Transverse colon (tissue), 3 donors: ENCODE measurements around the gene NPPB.

Experiments used
- POLR2A ChIP-seq: fragments of 450-650 bp; IDR thresholded peaks from one replicate; pipeline ENCODE4 v1.6.1; 2016; ENCODE audit warnings: antibody characterized with exemption, mild to moderate bottlenecking, moderate library complexity
- TF ChIP-seq, protein P1 (sequence below), 5 experiments: fragments of 200-600 bp in 3 of 5; fragments of 450-650 bp in 2 of 5; sonication (generic) in 3 of 5; IDR thresholded peaks; 1 replicate in 2 of 5; 2 replicates in 3 of 5; pipeline ENCODE4 v1.5.1; 2016 to 2017; ENCODE audit warnings: antibody characterized with exemption in 5 of 5, inconsistent platforms in 3 of 5, mild to moderate bottlenecking in 2 of 5, moderate library complexity in 1 of 5

DNA sequence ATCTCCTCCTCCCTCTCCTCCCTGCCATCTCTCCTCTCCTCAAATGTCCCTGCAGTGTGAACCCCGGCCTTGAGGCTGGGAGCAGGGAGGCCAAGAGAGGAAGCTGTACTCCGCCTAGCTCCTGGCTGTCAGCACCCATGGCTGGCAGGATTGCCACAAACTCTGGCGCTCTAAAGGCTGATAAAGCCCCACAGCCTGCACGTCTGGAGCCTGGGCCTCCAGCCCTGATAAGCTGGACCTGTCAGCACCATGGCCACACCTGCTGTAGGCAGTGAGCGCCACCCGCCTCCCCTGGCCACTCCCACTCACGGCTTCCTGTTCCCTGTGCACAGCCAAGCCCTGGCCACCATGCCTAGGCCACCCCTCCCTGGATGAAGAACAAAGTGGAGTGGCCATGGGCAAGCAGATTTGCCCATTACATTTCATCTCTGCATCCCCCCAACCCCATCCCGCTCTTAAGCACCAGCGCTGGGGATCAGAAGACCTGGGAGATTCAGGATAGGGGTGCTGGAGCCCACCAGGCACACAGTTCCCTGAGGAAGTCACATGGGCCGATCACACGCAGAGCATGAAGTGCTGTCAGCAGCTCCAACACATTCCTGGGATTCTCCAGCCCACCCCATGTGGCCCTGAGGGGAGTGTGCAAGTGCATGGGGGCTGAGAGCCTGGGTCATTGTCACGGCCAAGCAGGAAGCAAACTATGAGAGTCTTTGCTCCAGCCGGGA is 24.2 kb upstream of the NPPB start:
- no peak for TF ChIP-seq POLR2A
- TF ChIP-seq, protein P1, sequence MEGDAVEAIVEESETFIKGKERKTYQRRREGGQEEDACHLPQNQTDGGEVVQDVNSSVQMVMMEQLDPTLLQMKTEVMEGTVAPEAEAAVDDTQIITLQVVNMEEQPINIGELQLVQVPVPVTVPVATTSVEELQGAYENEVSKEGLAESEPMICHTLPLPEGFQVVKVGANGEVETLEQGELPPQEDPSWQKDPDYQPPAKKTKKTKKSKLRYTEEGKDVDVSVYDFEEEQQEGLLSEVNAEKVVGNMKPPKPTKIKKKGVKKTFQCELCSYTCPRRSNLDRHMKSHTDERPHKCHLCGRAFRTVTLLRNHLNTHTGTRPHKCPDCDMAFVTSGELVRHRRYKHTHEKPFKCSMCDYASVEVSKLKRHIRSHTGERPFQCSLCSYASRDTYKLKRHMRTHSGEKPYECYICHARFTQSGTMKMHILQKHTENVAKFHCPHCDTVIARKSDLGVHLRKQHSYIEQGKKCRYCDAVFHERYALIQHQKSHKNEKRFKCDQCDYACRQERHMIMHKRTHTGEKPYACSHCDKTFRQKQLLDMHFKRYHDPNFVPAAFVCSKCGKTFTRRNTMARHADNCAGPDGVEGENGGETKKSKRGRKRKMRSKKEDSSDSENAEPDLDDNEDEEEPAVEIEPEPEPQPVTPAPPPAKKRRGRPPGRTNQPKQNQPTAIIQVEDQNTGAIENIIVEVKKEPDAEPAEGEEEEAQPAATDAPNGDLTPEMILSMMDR (IDR thresholded peaks at IDR 0.05), result no peak
